Loucy (cell line): ENCODE data around the gene LHX6.

ENCODE experiments used
- H2AFZ ChIP-seq: fragments of 200-600 bp; sonication (generic); 2 replicates; pipeline ENCODE4 v1.6.0; 2016; ENCODE audit warnings: antibody characterized with exemption, mild to moderate bottlenecking, low read length, moderate library complexity
- H3F3A ChIP-seq: fragments of 200-600 bp; 2 replicates; pipeline ENCODE4 v1.6.0; 2016; ENCODE audit warnings: antibody characterized with exemption, low read depth, mild to moderate bottlenecking
- H3K27me3 ChIP-seq: fragments of 200-600 bp; sonication (generic); 2 replicates; pipeline ENCODE4 v1.6.1; 2014; ENCODE audit warnings: low read length, mild to moderate bottlenecking; ENCODE audit not compliant: insufficient read depth, poor library complexity, severe bottlenecking
- H3K36me3 ChIP-seq: fragments of 200-600 bp; sonication (generic); 2 replicates; pipeline ENCODE4 v1.6.1; 2016; ENCODE audit warnings: low read length; ENCODE audit not compliant: insufficient read depth
- H3K4me1 ChIP-seq: fragments of 200-600 bp; sonication (generic); 2 replicates; pipeline ENCODE4 v1.5.1; 2014; ENCODE audit warnings: low read length, mild to moderate bottlenecking; ENCODE audit not compliant: insufficient read depth, poor library complexity, severe bottlenecking
- H3K4me2 ChIP-seq: fragments of 200-600 bp; sonication (generic); 2 replicates; pipeline ENCODE4 v1.6.0; 2014; ENCODE audit warnings: antibody characterized with exemption, low read length, low read depth, mild to moderate bottlenecking; ENCODE audit not compliant: poor library complexity, severe bottlenecking
- H3K4me3 ChIP-seq: fragments of 200-600 bp; sonication (generic); 2 replicates; pipeline ENCODE4 v1.5.1; 2014; ENCODE audit warnings: low read length, mild to moderate bottlenecking, mixed read lengths; ENCODE audit not compliant: poor library complexity, severe bottlenecking
- H3K79me2 ChIP-seq: fragments of 200-600 bp; sonication (generic); 2 replicates; pipeline ENCODE4 v1.6.1; 2014; ENCODE audit warnings: low read length; ENCODE audit not compliant: insufficient read depth
- H3K9ac ChIP-seq: fragments of 200-600 bp; sonication (generic); 2 replicates; pipeline ENCODE4 v1.6.0; 2014; ENCODE audit warnings: mild to moderate bottlenecking, low read depth, low read length, moderate library complexity; ENCODE audit not compliant: poor library complexity, severe bottlenecking
- H3K9me2 ChIP-seq: fragments of 200-600 bp; sonication (generic); replicated peaks from 2 replicates; pipeline ENCODE4 v1.6.1; 2016; ENCODE audit warnings: low read depth, low read length, mixed read lengths
- H3K9me3 ChIP-seq: fragments of 200-600 bp; sonication (generic); 2 replicates; pipeline ENCODE4 v1.6.1; 2014; ENCODE audit warnings: mild to moderate bottlenecking, antibody characterized with exemption, low read length, low read depth; ENCODE audit not compliant: insufficient read depth
- H4K20me1 ChIP-seq: fragments of 200-600 bp; sonication (generic); 2 replicates; pipeline ENCODE4 v1.6.0; 2014; ENCODE audit warnings: antibody characterized with exemption, low read length, mild to moderate bottlenecking; ENCODE audit not compliant: insufficient read depth, poor library complexity, severe bottlenecking
- CTCF ChIP-seq: fragments of 200-600 bp; sonication (generic); conservative IDR thresholded peaks from 2 replicates; pipeline ENCODE4 v1.5.1; 2014; ENCODE audit warnings: mild to moderate bottlenecking, antibody characterized with exemption, low read length
- EZH2phosphoT487 ChIP-seq: fragments of 200-600 bp; IDR thresholded peaks from 2 replicates; pipeline ENCODE4 v1.6.1; 2018; ENCODE audit warnings: antibody characterized with exemption, mild to moderate bottlenecking, moderate library complexity, borderline replicate concordance

Gene LHX6

DNA sequence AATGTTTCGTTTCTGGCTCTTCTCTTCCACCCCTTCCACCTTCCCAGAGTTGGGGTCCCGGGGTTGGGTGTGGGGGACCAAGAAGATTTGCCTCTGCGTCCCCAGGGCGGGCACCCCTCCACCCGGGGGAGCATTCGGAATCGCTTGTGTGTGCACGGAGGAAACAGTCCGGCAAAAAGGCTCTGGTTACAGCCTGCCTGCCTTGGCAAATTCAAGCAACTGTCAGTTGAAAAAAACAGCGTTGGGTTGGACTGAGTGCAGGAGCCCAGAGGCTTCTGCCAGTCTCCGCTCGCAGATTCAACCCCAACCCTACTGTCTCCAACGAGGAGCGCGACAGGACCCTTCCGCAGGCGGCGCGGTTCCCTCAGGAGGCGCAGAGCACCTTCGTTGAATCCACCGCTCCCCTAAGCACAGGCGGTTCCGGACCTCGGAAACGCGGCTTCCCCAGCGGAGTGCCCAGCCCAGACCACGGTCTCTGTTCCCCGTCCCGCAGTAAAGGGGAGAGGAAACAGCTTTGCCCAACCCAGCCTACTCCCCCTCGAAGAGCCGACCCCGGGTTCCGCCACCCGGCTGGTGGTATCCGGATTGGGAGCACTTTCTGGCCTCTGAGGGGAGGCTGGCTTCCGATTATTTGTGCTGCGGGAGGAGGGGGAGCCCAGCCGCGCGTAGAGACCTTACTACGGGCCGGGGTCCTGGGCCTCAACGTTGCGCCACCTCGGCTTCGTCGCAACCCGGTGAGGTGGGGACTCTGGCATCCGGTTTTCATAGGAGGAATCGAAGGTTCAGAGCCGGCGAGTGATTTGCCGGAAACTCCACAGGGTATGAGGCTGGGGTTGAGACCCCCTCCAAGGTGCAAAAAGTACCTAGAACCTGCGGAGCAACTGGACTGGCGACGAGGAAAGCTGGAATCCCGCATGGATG, 9.6 kb downstream of the LHX6 start:
- H3F3A ChIP-seq, result no peaks in the 10 kb centered on the region
- H3K27me3 ChIP-seq, result no peaks in the 10 kb centered on the region
- H3K9me3 ChIP-seq, result no peaks in the 10 kb centered on the region
- no peaks in the 10 kb centered on the region for H3K36me3 ChIP-seq
- peaks cover 14% of the 10 kb centered on the region for H3K4me1 ChIP-seq
- TF ChIP-seq CTCF (no peak), EZH2phosphoT487 (no peak)
- H2AFZ ChIP-seq, result no peak overlapping the region
- H3K4me2 ChIP-seq, result peak overlapping the region; percentile 34
- no peaks in the 10 kb centered on the region for H4K20me1 ChIP-seq
- H3K4me3 ChIP-seq, result peak overlapping the region; percentile 32
- no peak overlapping the region for H3K9ac ChIP-seq
- H3K9me2 ChIP-seq, result no peaks in the 10 kb centered on the region
- H3K79me2 ChIP-seq, result no peaks in the 10 kb centered on the region

GRCh38 chr9:122218071-122218934, 10.5 kb downstream of the LHX6 start:
- H3K4me3 ChIP-seq, result peak overlapping the region; percentile 32
- no peaks in the 10 kb centered on the region for H3F3A ChIP-seq
- no peak overlapping the region for H3K9ac ChIP-seq
- no peaks in the 10 kb centered on the region for H3K27me3 ChIP-seq
- H3K36me3 ChIP-seq, result no peaks in the 10 kb centered on the region
- no peaks in the 10 kb centered on the region for H3K9me3 ChIP-seq
- H3K4me1 ChIP-seq, result peaks cover 14% of the 10 kb centered on the region
- H4K20me1 ChIP-seq, result no peaks in the 10 kb centered on the region
- no peak overlapping the region; the same call in 1 of the 2 replicates for H2AFZ ChIP-seq
- no peaks in the 10 kb centered on the region for H3K79me2 ChIP-seq
- no peaks in the 10 kb centered on the region for H3K9me2 ChIP-seq
- TF ChIP-seq CTCF, result no peak
- no peak for TF ChIP-seq EZH2phosphoT487
- peak overlapping the region; percentile 34 for H3K4me2 ChIP-seq

DNA sequence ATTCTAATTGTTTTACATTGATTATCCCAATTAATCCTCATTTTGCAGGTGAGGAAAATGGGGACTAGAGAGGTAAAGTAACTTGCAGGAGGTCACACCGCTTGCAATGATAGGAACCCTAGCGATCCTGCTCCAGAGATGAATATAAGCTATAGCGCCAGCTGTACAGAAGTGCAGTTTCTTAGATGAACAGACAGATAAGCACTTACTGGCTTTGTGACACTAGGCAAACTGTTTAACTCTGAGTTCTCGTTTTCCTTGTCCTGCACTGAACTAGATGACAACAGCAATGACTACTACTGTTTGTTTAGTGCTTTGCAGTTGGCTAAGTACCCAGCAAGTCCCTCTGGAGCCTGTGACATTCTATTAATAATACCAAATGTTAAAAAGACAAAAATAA, 11.1 kb downstream of the LHX6 start:
- H3K36me3 ChIP-seq, result no peaks in the 10 kb centered on the region
- no peaks in the 10 kb centered on the region for H3K27me3 ChIP-seq
- no peak overlapping the region for H3K4me3 ChIP-seq
- H3K4me1 ChIP-seq, result peaks cover 14% of the 10 kb centered on the region
- no peaks in the 10 kb centered on the region for H3F3A ChIP-seq
- H3K9me3 ChIP-seq, result no peaks in the 10 kb centered on the region
- H3K4me2 ChIP-seq, result peak overlapping the region; percentile 16
- no peak overlapping the region for H3K9ac ChIP-seq
- no peaks in the 10 kb centered on the region for H3K9me2 ChIP-seq
- H4K20me1 ChIP-seq, result no peaks in the 10 kb centered on the region
- TF ChIP-seq CTCF (no peak), EZH2phosphoT487 (no peak)
- no peaks in the 10 kb centered on the region for H3K79me2 ChIP-seq
- no peak overlapping the region for H2AFZ ChIP-seq
